GM23248 (cell line): ENCODE measurements around the gene GOLGA6L24. TPM values are rescaled to one million over a fixed set of nuclear protein-coding genes. Genes with fewer than 3 reads are reported as not detected.
"Not testable (repeated sequence)": the region's sequence is repeated elsewhere in the genome, so short reads cannot be mapped to it uniquely, and the experiment has no call there.

Experiments used
- DNase-seq: peaks from one replicate; pipeline ENCODE4 v3.0.0-alpha.2; 2015
- H2AFZ ChIP-seq: fragments of 200-600 bp; sonication (generic); 2 replicates; pipeline ENCODE4 v1.6.1; 2016; ENCODE audit warnings: antibody characterized with exemption
- H3F3A ChIP-seq: fragments of 200-600 bp; sonication (generic); 2 replicates; pipeline ENCODE4 v1.6.1; 2016; ENCODE audit warnings: mild to moderate bottlenecking, antibody characterized with exemption, mixed run types; ENCODE audit not compliant: insufficient read depth
- H3K27ac ChIP-seq: fragments of 200-600 bp; sonication (generic); 2 replicates; pipeline ENCODE4 v1.5.1; 2016; ENCODE audit warnings: mild to moderate bottlenecking
- H3K27me3 ChIP-seq: fragments of 200-600 bp; sonication (generic); replicated peaks from 2 replicates; pipeline ENCODE4 v1.6.1; 2016; ENCODE audit warnings: mild to moderate bottlenecking; ENCODE audit not compliant: insufficient read depth
- H3K36me3 ChIP-seq: fragments of 200-600 bp; sonication (generic); 2 replicates; pipeline ENCODE4 v1.6.1; 2016; ENCODE audit warnings: low read depth, mild to moderate bottlenecking
- H3K4me1 ChIP-seq: fragments of 200-600 bp; sonication (generic); 2 replicates; pipeline ENCODE4 v1.6.1; 2016; ENCODE audit warnings: mild to moderate bottlenecking; ENCODE audit not compliant: insufficient read depth
- H3K4me2 ChIP-seq: fragments of 200-600 bp; sonication (generic); one replicate; pipeline ENCODE4 v1.6.1; 2016; ENCODE audit warnings: mild to moderate bottlenecking; ENCODE audit not compliant: unreplicated experiment
- H3K4me3 ChIP-seq: fragments of 200-600 bp; sonication (generic); 2 replicates; pipeline ENCODE4 v1.5.1; 2016; ENCODE audit warnings: mild to moderate bottlenecking
- H3K79me2 ChIP-seq: fragments of 200-600 bp; sonication (generic); 2 replicates; pipeline ENCODE4 v1.6.1; 2016; ENCODE audit warnings: mild to moderate bottlenecking; ENCODE audit not compliant: insufficient read depth
- H3K9ac ChIP-seq: fragments of 200-600 bp; sonication (generic); 2 replicates; pipeline ENCODE4 v1.6.1; 2016; ENCODE audit warnings: mild to moderate bottlenecking
- H3K9me2 ChIP-seq: fragments of 200-600 bp; sonication (generic); 2 replicates; pipeline ENCODE4 v1.6.1; 2016; ENCODE audit warnings: mixed run types, mild to moderate bottlenecking, moderate library complexity; ENCODE audit not compliant: insufficient read depth
- H3K9me3 ChIP-seq: fragments of 200-600 bp; sonication (generic); one replicate; pipeline ENCODE4 v1.6.1; 2017; ENCODE audit warnings: low read depth
- H4K20me1 ChIP-seq: fragments of 200-600 bp; sonication (generic); 2 replicates; pipeline ENCODE4 v1.6.0; 2016; ENCODE audit not compliant: insufficient read depth
- WGBS, 2 experiments: methylation state at CpG; one replicate each; pipeline ENCODE4 v1.1.6; 2015 to 2017; ENCODE audit warnings: low lambda C conversion rate in 2 of 2, low coverage in 1 of 2; ENCODE audit errors: missing lambda C conversion rate in 2 of 2; 5-methylcytosine and 5-hydroxymethylcytosine counted together
- in situ Hi-C: fragments of 300-500 bp; cut with MboI; formaldehyde crosslinking; loops from 2 replicates; pipeline ENCODE4 v1.15.0; 2020
- polyA plus RNA-seq: library from polyadenylated mRNA; unstranded; fragments of >200 nt; fragmentation: Nextera tagmentation; extraction: Ambion mirVana; gene quantifications from 2 replicates; pipeline ENCODE4 v1.2.1, GENCODE V29; 2016
- total RNA-seq: library from RNA; depleted of rRNA; stranded (reverse); fragments of >200 nt; shearing (Covaris generic); gene quantifications from 2 replicates; pipeline ENCODE4 v1.2.3, GENCODE V29; 2014; rRNA removed

Gene GOLGA6L24
- total RNA-seq = not detected in 2 replicates
- not detected in 2 replicates for polyA plus RNA-seq

- H3K9me3 ChIP-seq, H3K4me1 ChIP-seq, DNase-seq, in situ Hi-C loops, H3K27me3 ChIP-seq, H3K27ac ChIP-seq, H3K9ac ChIP-seq, H2AFZ ChIP-seq, H3F3A ChIP-seq, H3K4me3 ChIP-seq, H3K36me3 ChIP-seq, H4K20me1 ChIP-seq, H3K4me2 ChIP-seq, H3K79me2 ChIP-seq, H3K9me2 ChIP-seq: not testable (repeated sequence)
- WGBS, 2 experiments = no CpG with 5 or more reads among the region's 7 CpGs
Observed at GRCh38 chr15:28357984-28358383, at the start of gene GOLGA6L24. TSS of gene GOLGA6L24 (minus strand) at chr15:28358084. CDS start at chr15:28358023, 61 bp downstream.

GRCh38 chr15:28402774-28403435 is 45.0 kb upstream of the GOLGA6L24 start:
- H3K36me3 ChIP-seq, H3K9me2 ChIP-seq, H3K27me3 ChIP-seq, H3K4me1 ChIP-seq, DNase-seq, H3K4me3 ChIP-seq, H2AFZ ChIP-seq, H3K79me2 ChIP-seq, H3K9me3 ChIP-seq, H4K20me1 ChIP-seq, H3K4me2 ChIP-seq, H3K27ac ChIP-seq, H3K9ac ChIP-seq, H3F3A ChIP-seq, in situ Hi-C loops: not testable (repeated sequence)
- no CpG with 5 or more reads among the region's 64 CpGs for WGBS, 2 experiments

GRCh38 chr15:28396022-28396421 is 38.1 kb upstream of the GOLGA6L24 start:
- H3K9ac ChIP-seq, H3K36me3 ChIP-seq, H3K79me2 ChIP-seq, H3K27ac ChIP-seq, H3K4me1 ChIP-seq, H3F3A ChIP-seq, in situ Hi-C loops, H4K20me1 ChIP-seq, H3K4me3 ChIP-seq, H2AFZ ChIP-seq, H3K27me3 ChIP-seq, DNase-seq, H3K4me2 ChIP-seq, H3K9me2 ChIP-seq, H3K9me3 ChIP-seq: not testable (repeated sequence)
- WGBS, 2 experiments = 70 to 100% methylated on average over 3 to 4 of the region's 11 CpGs

GRCh38 chr15:28380053-28380452 is 22.2 kb upstream of the GOLGA6L24 start:
- in situ Hi-C loops, H4K20me1 ChIP-seq, H3K9ac ChIP-seq, H3K27ac ChIP-seq, H3K9me2 ChIP-seq, H3K27me3 ChIP-seq, H3K9me3 ChIP-seq, H2AFZ ChIP-seq, H3K36me3 ChIP-seq, H3K79me2 ChIP-seq, H3K4me3 ChIP-seq, H3K4me1 ChIP-seq, H3K4me2 ChIP-seq, H3F3A ChIP-seq, DNase-seq: not testable (repeated sequence)
- WGBS, 2 experiments = 17 to 22% methylated on average over 2 to 3 of the region's 3 CpGs

GRCh38 chr15:28378364-28378763 is 20.5 kb upstream of the GOLGA6L24 start, which contains the start of gene GOLGA8F:
TSS of gene GOLGA8F (plus strand) at chr15:28378664. CDS start at chr15:28378762, 98 bp downstream.
- H4K20me1 ChIP-seq, H3K9ac ChIP-seq, H3K4me3 ChIP-seq, in situ Hi-C loops, H3K79me2 ChIP-seq, H3F3A ChIP-seq, H3K4me1 ChIP-seq, DNase-seq, H3K36me3 ChIP-seq, H3K27ac ChIP-seq, H3K9me2 ChIP-seq, H3K4me2 ChIP-seq, H3K27me3 ChIP-seq, H2AFZ ChIP-seq, H3K9me3 ChIP-seq: not testable (repeated sequence)
- WGBS, 2 experiments = no CpG with 5 or more reads among the region's 8 CpGs

- H3K79me2 ChIP-seq, H2AFZ ChIP-seq: not testable (repeated sequence)
Observed at GRCh38 chr15:28365502-28365901, 7.6 kb upstream of the GOLGA6L24 start.

GRCh38 chr15:28322129-28322588 is 35.7 kb downstream of the GOLGA6L24 start, which contains the start of gene HERC2:
TSS of gene HERC2 (minus strand) at chr15:28322179. CDS start at chr15:28321433, 746 bp downstream.
- H3K36me3 ChIP-seq, in situ Hi-C loops, H3F3A ChIP-seq, H3K4me1 ChIP-seq, H4K20me1 ChIP-seq, DNase-seq, H3K9me2 ChIP-seq, H3K9me3 ChIP-seq, H3K27me3 ChIP-seq: not testable (repeated sequence)
- Histone ChIP-seq H2AFZ (peak within 1 kb of the TSS; percentile 69), H3K4me2 (peak within 1 kb of the TSS; percentile 65), H3K79me2 (peaks cover 34% of the 10 kb centered on the region), H3K27ac (peak within 1 kb of the TSS; percentile 43), H3K9ac (peak within 1 kb of the TSS; percentile 78), H3K4me3 (peak within 1 kb of the TSS; percentile 75)
- no CpG with 5 or more reads among the region's 52 CpGs for WGBS, 2 experiments

More at GRCh38 chr15:28365502-28365901, 7.6 kb upstream of the GOLGA6L24 start:
- H3K9me2 ChIP-seq, H3K9ac ChIP-seq, DNase-seq, H3K27ac ChIP-seq, H3K36me3 ChIP-seq, H3K27me3 ChIP-seq, H4K20me1 ChIP-seq, H3K9me3 ChIP-seq, H3K4me2 ChIP-seq, H3K4me1 ChIP-seq, H3K4me3 ChIP-seq, in situ Hi-C loops, H3F3A ChIP-seq: not testable (repeated sequence)
- WGBS, 2 experiments = 82% methylated on average over 8 of the region's 17 CpGs; no CpG with 5 or more reads in 1 of the 2 experiments
